ENCODE results near the gene CYSLTR2.
"Not testable (repeated sequence)": the region's sequence is repeated elsewhere in the genome, so short reads cannot be mapped to it uniquely, and the experiment has no call there.

GRCh38 chr13:48671421-48671820 lies 17.7 kb downstream of the CYSLTR2 start:
- not testable (repeated sequence) for TF ChIP-seq CTCF (conservative IDR thresholded peaks at IDR 0.05 in 1 of 2, IDR thresholded peaks at IDR 0.05 in 1 of 2; ENCODE audit: low read depth in 1 of 2, low read length in 2 of 2); EZH2 (IDR thresholded peaks at IDR 0.05; ENCODE audit: low read length, missing control alignments)

Data from fibroblast of lung (primary cell).